Measurements from ENCODE around the gene NTRK2. TPM values are rescaled to one million over a fixed set of nuclear protein-coding genes. Genes with fewer than 3 reads are reported as not detected.

The NTRK2 gene
- total and polyA plus RNA-seq, 2 experiments from 2014 or later = 0.03 TPM; not detected in 1

- no peak for DNase-seq (ENCODE audit: low spot score)
- no peak overlapping the region for H3K27ac Mint-ChIP-seq
- peaks cover 5% of the 10 kb centered on the region; the same call in 2 of the 3 replicates for H3K4me1 Mint-ChIP-seq
- Histone ChIP-seq H2AFZ (no peak overlapping the region), H4K20me1 (replicated peaks; ENCODE audit: insufficient read depth) (no peaks in the 10 kb centered on the region), H3K79me2 (replicated peaks; ENCODE audit: insufficient read depth) (no peaks in the 10 kb centered on the region), H3K36me3 (ENCODE audit: insufficient read depth) (no peaks in the 10 kb centered on the region), H3K4me3 (no peak overlapping the region), H3K27me3 (ENCODE audit: insufficient read depth) (no peaks in the 10 kb centered on the region), H3K27ac (ENCODE audit: low read depth) (no peak overlapping the region), H3K4me1 (ENCODE audit: insufficient read depth) (no peaks in the 10 kb centered on the region), H3K4me2 (no peak overlapping the region), H3K9me2 (ENCODE audit: insufficient read depth) (0 out of 2 replicates have a peak, but pooled peaks cover 8% of the 10 kb centered on the region), H3F3A (replicated peaks; ENCODE audit: low read depth) (no peaks in the 10 kb centered on the region)
- peaks cover 1% of the 10 kb centered on the region for H3K27me3 Mint-ChIP-seq (ENCODE audit: insufficient read depth, low read depth, poor library complexity)
- no peak for TF ChIP-seq ZNF462 (CRISPR knock-in tag; IDR thresholded peaks at IDR 0.05)
- no peak for TF ChIP-seq NANOG (IDR thresholded peaks at IDR 0.05; ENCODE audit: borderline replicate concordance)
- no peaks in the 10 kb centered on the region for H3K36me3 Mint-ChIP-seq (ENCODE audit: low read depth)
- ATAC-seq = no peak
- no peaks in the 10 kb centered on the region for H3K9me3 Mint-ChIP-seq
- H3K4me3 Mint-ChIP-seq = no peak overlapping the region
Measured at GRCh38 chr9:85016384-85017006, 347.0 kb downstream of the NTRK2 start.

DNA sequence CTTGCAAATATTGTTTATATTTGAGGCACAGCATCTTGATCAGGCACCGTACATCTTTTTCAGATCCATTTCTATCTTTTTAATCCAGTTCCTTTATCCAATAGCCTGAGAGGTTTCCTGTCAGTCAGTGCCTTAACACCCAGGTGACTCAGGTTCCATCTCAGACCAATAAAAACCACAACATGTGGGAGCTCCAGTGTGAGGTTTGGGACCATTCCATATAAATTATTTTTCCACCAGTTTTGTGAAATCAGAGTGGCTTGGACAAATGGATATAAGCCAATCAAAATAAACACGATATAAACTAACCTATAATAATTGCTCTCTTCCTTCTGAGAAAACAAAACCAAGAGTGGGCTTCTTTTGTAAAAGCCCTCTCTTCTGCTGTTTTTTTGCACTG lies 351.3 kb downstream of the NTRK2 start:
- DNase-seq (ENCODE audit: low spot score) = no peak
- H2AFZ ChIP-seq = no peak overlapping the region
- no peaks in the 10 kb centered on the region for H3K4me1 ChIP-seq (ENCODE audit: insufficient read depth)
- H3K4me3 Mint-ChIP-seq = no peak overlapping the region
- ATAC-seq = no peak
- no peaks in the 10 kb centered on the region for H3K79me2 ChIP-seq (replicated peaks; ENCODE audit: insufficient read depth)
- 0 out of 2 replicates have a peak, but pooled peaks cover 1% of the 10 kb centered on the region for H3K9me2 ChIP-seq (ENCODE audit: insufficient read depth)
- H3K4me3 ChIP-seq = no peak overlapping the region
- H3K4me1 Mint-ChIP-seq = peaks cover 5% of the 10 kb centered on the region; the same call in 2 of the 3 replicates
- no peaks in the 10 kb centered on the region for H4K20me1 ChIP-seq (replicated peaks; ENCODE audit: insufficient read depth)
- no peak overlapping the region for H3K27ac ChIP-seq (ENCODE audit: low read depth)
- H3K9me3 Mint-ChIP-seq = no peaks in the 10 kb centered on the region
- H3K36me3 Mint-ChIP-seq (ENCODE audit: low read depth) = no peaks in the 10 kb centered on the region
- no peak overlapping the region for H3K27ac Mint-ChIP-seq
- H3K36me3 ChIP-seq (ENCODE audit: insufficient read depth) = no peaks in the 10 kb centered on the region
- peaks cover 1% of the 10 kb centered on the region for H3K27me3 Mint-ChIP-seq (ENCODE audit: insufficient read depth, low read depth, poor library complexity)
- H3K4me2 ChIP-seq = no peak overlapping the region
- H3F3A ChIP-seq (replicated peaks; ENCODE audit: low read depth) = no peaks in the 10 kb centered on the region
- no peaks in the 10 kb centered on the region for H3K27me3 ChIP-seq (ENCODE audit: insufficient read depth)
- no peak for TF ChIP-seq REST (IDR thresholded peaks at IDR 0.05; ENCODE audit: unreplicated experiment)
- no peak for TF ChIP-seq ZNF331 (CRISPR knock-in tag; IDR thresholded peaks at IDR 0.05; ENCODE audit: low read depth)
- no peak for TF ChIP-seq ETS1 (IDR thresholded peaks at IDR 0.05)
- TF ChIP-seq EZH2phosphoT487 (IDR thresholded peaks at IDR 0.05; ENCODE audit: unreplicated experiment) = no peak
- TF ChIP-seq NANOG (IDR thresholded peaks at IDR 0.05; ENCODE audit: borderline replicate concordance) = no peak
- no peak for TF ChIP-seq CREB1 (CRISPR knock-in tag; IDR thresholded peaks at IDR 0.05; ENCODE audit: low read depth)
- TF ChIP-seq, protein P1, sequence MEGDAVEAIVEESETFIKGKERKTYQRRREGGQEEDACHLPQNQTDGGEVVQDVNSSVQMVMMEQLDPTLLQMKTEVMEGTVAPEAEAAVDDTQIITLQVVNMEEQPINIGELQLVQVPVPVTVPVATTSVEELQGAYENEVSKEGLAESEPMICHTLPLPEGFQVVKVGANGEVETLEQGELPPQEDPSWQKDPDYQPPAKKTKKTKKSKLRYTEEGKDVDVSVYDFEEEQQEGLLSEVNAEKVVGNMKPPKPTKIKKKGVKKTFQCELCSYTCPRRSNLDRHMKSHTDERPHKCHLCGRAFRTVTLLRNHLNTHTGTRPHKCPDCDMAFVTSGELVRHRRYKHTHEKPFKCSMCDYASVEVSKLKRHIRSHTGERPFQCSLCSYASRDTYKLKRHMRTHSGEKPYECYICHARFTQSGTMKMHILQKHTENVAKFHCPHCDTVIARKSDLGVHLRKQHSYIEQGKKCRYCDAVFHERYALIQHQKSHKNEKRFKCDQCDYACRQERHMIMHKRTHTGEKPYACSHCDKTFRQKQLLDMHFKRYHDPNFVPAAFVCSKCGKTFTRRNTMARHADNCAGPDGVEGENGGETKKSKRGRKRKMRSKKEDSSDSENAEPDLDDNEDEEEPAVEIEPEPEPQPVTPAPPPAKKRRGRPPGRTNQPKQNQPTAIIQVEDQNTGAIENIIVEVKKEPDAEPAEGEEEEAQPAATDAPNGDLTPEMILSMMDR (conservative IDR thresholded peaks at IDR 0.05; ENCODE audit: low read depth in 2 of 2) = no peak

All from GM23338 (cell line).